ENCODE results near the gene CCT6A. TPM values are rescaled to one million over a fixed set of nuclear protein-coding genes. Genes with fewer than 3 reads are reported as not detected.
A peak's percentile ranks its signal among the peaks of the same experiment; 100 is the strongest.

Gene CCT6A
- total and polyA plus RNA-seq, 9 of the 15 experiments (the other 6 are each of a cell fraction or from before 2014, with no cell fraction given): 244 to 708 (median 387) TPM

GRCh38 chr7:56106108-56107073 is 54.8 kb downstream of the CCT6A start, which contains the start of gene CHCHD2 (continued):
- TF ChIP-seq SREBF2 (CRISPR knock-in tag; IDR thresholded peaks at IDR 0.05) (no peak), HDGF (IDR thresholded peaks at IDR 0.05) (no peak), ERF (CRISPR knock-in tag; IDR thresholded peaks at IDR 0.05) (no peak), HEY1 (CRISPR knock-in tag; IDR thresholded peaks at IDR 0.05; ENCODE audit: borderline replicate concordance) (no peak), RHOXF2B (CRISPR knock-in tag; conservative IDR thresholded peaks at IDR 0.05) (no peak), ZNF785 (CRISPR knock-in tag; IDR thresholded peaks at IDR 0.05) (no peak), ZZZ3 (IDR thresholded peaks at IDR 0.05) (no peak), EHMT2 (IDR thresholded peaks at IDR 0.05) (no peak), ZNF655 (CRISPR knock-in tag; IDR thresholded peaks at IDR 0.05) (no peak), IRF2 (CRISPR knock-in tag; IDR thresholded peaks at IDR 0.05) (no peak), ATF7 (IDR thresholded peaks at IDR 0.05) (peak; percentile 58), E2F6 (IDR thresholded peaks at IDR 0.05; ENCODE audit: borderline replicate concordance in 1 of 2, extremely low read depth in 1 of 2, insufficient read depth in 1 of 2, insufficient read length in 1 of 2, low read depth in 1 of 2, low read length in 1 of 2, poor library complexity in 1 of 2, severe bottlenecking in 1 of 2) (peak; percentile 47 to 51), KDM5B (IDR thresholded peaks at IDR 0.05; ENCODE audit: insufficient replicate concordance, low read depth, low read length) (no peak), KAT2B (IDR thresholded peaks at IDR 0.05; ENCODE audit: low read depth, low read length) (no peak), SMAD3 (CRISPR knock-in tag; conservative IDR thresholded peaks at IDR 0.05) (no peak), MYBL2 (IDR thresholded peaks at IDR 0.05; ENCODE audit: low read depth) (no peak; the same call in 1 of the 2 replicates), MYBL2 (CRISPR knock-in tag; IDR thresholded peaks at IDR 0.05; ENCODE audit: borderline replicate concordance) (no peak), ATF2 (CRISPR knock-in tag; IDR thresholded peaks at IDR 0.05) (no peak), MXI1 (IDR thresholded peaks at IDR 0.05; ENCODE audit: low read depth, low read length) (no peak)
